Hepatocyte (in vitro differentiated cells): Measurements from ENCODE around the gene RASA1.

Experiments
- CTCF ChIP-seq: fragments of 200-600 bp; sonication (generic); IDR thresholded peaks from 2 replicates; pipeline ENCODE4 v1.5.1; 2016; ENCODE audit warnings: antibody characterized with exemption, mild to moderate bottlenecking; ENCODE audit not compliant: poor library complexity
- EZH2phosphoT487 ChIP-seq: fragments of 200-600 bp; sonication (generic); IDR thresholded peaks from one replicate; pipeline ENCODE4 v1.6.1; 2018; ENCODE audit warnings: antibody characterized with exemption, mild to moderate bottlenecking, low read depth, moderate library complexity; ENCODE audit not compliant: unreplicated experiment, severe bottlenecking

- no peak for TF ChIP-seq EZH2phosphoT487
- no peak for TF ChIP-seq CTCF
Measured at GRCh38 chr5:87382224-87382623, 114.5 kb downstream of the RASA1 start.
